ENCODE results near the gene SEL1L. TPM values are rescaled to one million over a fixed set of nuclear protein-coding genes. Genes with fewer than 3 reads are reported as not detected.
"Not testable (repeated sequence)": the region's sequence is repeated elsewhere in the genome, so short reads cannot be mapped to it uniquely, and the experiment has no call there.

The SEL1L gene
- 10 to 100 TPM in 2 of 3 donors, 1 to 10 TPM in 1; 8.9 to 81.7 (median 21.0) TPM for polyA plus RNA-seq

DNA sequence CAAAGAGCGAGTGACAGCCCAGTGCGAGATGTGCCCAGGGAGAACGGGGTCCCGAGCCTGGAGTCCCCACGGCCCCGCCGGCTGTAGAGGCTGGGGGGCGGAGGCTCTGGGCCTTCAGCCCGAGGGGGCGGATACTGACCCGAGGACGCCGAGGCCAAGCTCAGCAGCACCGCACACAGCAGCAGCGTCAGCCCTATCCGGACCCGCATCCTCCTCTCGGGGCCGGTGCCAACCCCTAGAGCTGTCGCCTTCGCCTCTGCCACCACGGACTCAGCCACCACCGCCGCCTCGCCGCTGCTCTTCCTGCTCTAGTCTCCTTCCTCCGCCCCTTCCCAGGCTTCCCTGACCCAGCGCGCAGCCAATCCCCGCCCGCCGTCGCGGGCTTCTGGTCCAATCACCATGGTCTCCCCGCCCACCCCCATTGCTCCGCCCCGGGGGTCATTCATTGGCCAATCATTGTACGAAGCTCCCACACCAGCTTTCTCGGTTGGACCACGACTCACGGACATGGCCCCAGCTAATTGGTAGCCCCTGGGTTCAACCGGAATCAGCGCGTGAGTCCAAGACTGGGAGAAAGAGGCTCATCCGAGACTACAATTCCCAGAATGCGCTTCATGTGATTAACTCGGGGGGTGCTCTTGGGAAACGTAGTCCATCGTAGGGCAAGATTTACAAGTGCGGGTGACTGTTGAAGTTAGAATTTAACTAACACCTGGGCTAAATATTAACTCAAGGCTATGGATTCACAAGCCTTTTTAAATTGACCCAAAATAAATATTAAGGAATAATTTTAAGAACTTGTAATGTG lies at the start of gene SEL1L:
SEL1L (minus strand) TSS at position 318 of the 808 bp plus-strand sequence; CDS start at position 209, 109 bp downstream.
- WGBS, 3 donors = 0 to 1% (median 0%) methylated on average over 49 to 50 of the region's 50 CpGs
- no peak within 1 kb of the TSS for H3K27ac ChIP-seq (ENCODE audit: low read depth, low read length)

DNA sequence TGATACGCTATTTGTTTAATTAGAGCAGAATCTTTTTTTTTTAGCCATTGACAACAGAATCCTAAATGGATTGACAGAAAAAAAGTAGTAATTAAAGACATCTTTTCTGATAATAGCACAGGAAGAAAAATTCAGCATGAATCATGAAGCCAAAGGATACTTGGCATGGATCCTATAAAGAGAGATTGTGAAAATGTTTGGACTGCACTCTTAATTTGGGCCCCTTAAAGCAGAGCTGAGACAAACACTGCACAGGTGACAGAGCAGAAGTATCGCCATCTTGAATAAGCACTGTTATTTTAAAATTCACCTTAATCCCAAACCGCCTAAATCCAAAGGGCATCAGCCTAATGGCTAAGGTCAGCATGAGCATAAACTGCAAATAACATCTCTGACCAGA lies 48.8 kb upstream of the SEL1L start:
- WGBS, 3 donors = 76 to 88% (median 82%) methylated on average over 3 of the region's 3 CpGs

DNA sequence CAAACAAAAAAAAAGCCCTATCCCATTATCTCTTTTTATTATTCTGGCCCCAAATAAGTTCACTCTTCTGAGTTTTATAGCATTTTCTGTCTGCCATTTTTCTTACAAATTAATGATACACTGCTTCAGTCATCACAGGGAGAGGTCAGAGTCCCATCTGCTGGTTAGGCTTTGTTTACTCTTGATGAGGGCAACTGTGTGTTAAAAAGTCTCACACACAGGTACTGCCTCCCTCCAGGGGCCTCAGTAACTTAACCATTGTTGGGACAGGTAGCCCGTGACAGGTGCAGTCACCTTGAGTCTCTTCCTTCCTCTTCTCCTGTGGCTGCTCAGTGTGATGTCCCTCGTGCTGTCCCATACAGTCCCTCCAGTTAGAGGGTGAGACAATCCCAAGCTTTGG lies 45.5 kb upstream of the SEL1L start:
- H3K27ac ChIP-seq (ENCODE audit: low read depth, low read length) = no peak overlapping the region
- 72 to 90% (median 74%) methylated on average over 2 of the region's 2 CpGs for WGBS, 3 donors

More for the DNA sequence above, 48.8 kb upstream of the SEL1L start:
- no peak overlapping the region for H3K27ac ChIP-seq (ENCODE audit: low read depth, low read length)

DNA sequence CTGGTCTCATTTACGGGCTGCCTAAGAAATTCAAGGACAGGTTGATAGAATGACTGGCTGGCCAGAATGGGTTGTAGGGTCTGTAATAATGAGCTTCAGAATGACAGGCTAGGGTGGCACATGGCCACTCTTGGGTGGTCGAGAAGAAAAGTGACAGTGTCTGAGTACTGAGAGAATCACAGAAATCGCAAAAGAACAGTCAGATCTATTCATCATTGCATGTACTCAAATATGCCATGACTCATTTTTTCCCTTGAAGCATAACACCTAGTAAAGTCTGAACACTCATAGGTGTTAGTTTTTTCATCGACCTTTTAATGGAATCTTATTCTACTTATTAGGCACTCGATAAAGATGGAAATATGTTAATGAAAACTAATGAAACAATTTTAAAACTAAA lies 37.8 kb upstream of the SEL1L start:
- no peak overlapping the region for H3K27ac ChIP-seq (ENCODE audit: low read depth, low read length)
- 87 to 90% (median 88%) methylated on average over 5 of the region's 5 CpGs for WGBS, 3 donors

DNA sequence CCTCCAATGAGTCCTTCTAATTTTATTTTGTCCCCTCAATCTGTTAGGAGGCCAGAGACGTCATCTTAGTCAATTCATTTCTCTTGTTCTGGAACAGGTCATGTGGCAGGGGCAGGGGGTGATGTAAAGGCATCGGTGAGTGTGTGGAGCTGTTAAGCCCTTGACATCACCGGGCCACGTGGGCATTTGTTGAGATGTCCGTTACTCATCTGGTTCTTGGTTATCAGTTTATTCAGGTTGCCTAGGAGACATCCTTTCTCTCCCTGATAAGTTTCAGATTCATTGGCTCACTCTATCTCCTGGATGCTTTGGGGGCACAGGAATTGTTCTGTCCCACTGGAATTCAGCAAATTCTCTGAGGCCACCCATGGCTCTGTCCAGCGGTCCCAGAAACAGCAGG lies 33.6 kb upstream of the SEL1L start:
- WGBS, 3 donors = 70 to 77% (median 72%) methylated on average over 6 of the region's 6 CpGs
- H3K27ac ChIP-seq (ENCODE audit: low read depth, low read length) = no peak overlapping the region

DNA sequence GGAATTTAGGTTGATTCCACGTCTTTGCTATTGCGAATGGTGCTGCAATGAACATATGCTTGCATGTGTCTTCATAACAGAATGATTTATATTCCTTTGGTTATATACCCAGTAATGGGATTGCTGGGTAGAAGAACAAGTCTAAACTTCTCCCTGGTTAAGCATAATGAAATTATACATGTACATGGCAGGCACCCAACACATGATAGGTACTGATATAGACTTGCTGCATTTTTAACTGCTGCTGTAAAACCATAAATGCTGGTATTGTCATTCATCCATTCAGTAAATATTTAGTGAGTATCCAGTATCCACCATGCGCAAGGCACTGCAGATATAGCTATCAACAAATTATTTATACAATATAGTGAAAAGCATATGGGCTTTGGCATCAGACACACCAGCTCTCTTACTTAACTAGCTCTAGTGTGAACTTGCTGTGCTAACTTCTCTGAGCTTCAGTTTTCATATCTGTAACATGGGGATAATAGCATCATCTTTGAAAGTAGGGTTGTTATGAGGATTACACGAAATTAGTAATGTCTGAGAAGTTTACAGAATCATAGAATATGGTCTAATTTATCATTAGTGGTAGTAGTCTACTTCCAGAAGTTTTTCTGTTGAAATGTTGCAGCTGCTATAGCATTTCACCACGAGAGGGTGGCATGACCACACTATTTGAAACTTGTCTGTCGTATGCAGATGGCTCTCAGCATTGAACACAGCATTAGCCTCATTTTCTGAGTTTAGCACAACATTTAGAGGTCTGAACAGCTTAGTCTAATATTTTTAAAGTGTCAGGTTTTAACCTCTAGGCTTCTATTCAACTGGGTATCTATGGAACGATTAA lies 32.0 kb upstream of the SEL1L start:
- H3K27ac ChIP-seq (ENCODE audit: low read depth, low read length) = no peak overlapping the region
- 36 to 50% (median 48%) methylated on average over 7 of the region's 7 CpGs for WGBS, 3 donors

DNA sequence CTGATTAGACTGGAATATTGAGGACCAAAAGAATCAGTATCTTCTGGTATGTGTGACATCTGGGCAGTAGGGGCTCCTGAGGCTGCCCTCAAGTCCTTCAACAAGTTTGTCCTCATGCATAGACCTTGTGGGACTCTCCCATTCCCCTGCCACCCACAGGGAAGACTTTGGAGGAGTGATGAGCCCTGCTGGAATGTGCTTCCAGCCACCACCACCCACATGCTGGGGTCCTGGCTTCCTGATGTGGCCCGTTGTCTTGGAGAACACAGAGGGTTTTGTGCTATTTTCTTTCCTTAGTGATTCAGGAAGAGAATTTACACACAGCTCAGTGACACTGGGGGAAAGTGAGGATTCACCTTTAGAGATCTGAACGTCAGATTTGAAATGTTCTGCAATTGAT lies 29.2 kb upstream of the SEL1L start:
- no peak overlapping the region for H3K27ac ChIP-seq (ENCODE audit: low read depth, low read length)
- 66 to 76% (median 73%) methylated on average over 2 of the region's 2 CpGs for WGBS, 3 donors

DNA sequence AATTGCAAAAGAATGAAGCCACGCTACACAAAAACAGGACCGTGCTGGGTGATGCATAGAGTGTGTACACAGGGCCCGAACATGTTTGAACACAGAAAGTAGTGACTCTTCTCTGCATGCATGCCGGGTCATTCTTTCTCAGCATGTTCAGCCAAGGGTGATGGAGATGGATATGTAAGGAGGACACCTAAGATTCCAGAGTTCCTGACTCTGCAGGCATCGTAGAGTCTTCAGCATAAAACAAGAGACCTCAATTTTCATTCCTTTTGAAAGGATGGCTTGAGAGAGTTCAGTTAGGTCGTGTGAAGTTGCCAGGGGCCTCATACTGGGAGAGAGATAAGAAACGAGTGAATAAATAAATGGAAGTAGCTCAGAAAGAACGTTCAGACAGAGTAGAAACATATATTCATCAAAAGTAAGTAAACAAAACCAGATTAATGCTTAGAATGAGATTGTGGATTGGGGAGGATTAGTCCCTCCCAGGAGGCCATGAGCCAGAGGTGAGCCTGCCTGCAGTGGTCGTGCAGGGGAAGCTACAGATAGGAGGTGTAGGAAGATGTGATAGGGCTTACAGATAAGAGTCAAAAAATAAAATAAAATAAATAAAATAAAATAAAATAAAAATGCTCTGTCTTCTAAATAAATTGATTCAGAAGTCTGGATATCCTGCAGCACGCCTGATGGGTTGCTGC lies 27.6 kb upstream of the SEL1L start:
- no peak overlapping the region for H3K27ac ChIP-seq (ENCODE audit: low read depth, low read length)
- WGBS, 3 donors = 51 to 72% (median 70%) methylated on average over 10 of the region's 10 CpGs

DNA sequence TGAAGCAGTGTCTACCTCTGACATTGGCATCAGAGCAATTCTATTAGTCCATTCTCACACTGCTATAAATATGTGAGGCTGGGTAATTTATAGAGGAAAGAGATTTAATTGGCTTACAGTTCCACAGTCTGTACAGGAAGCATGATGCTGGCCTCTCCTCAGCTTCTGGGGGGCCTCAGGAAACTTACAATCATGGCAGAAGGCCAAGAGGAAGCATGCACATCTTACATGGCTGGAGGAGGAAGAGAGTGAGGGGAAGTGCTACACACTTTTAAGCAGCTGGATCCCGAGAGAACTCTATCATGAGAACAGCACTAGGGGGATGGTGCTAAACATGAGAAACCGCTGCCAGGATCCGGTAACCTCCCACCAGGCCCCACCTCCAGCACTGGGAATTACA lies 25.7 kb upstream of the SEL1L start:
- WGBS, 3 donors = 48 to 77% (median 55%) methylated on average over 3 of the region's 3 CpGs
- no peak overlapping the region for H3K27ac ChIP-seq (ENCODE audit: low read depth, low read length)

DNA sequence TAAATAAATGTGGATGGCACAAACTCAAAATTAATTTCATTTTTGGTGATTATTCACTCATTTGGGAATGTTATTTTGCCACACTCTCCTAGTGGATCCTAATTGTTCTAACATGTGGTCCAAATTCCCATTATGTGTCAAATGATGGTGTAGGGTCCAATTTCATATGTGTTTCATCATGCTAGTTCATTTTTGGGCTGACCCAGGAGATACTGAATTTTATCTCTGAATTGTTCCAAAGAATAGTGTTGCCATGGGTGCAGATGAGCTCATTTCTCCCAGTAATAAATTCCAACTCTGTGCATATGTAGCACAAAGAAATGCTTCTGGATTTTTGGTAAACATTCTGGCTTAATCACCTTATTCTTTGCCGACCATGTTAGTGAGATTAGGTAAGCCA lies 23.5 kb upstream of the SEL1L start:
- 32 to 69% (median 67%) methylated on average over 1 of the region's 1 CpG for WGBS, 3 donors
- no peak overlapping the region for H3K27ac ChIP-seq (ENCODE audit: low read depth, low read length)

DNA sequence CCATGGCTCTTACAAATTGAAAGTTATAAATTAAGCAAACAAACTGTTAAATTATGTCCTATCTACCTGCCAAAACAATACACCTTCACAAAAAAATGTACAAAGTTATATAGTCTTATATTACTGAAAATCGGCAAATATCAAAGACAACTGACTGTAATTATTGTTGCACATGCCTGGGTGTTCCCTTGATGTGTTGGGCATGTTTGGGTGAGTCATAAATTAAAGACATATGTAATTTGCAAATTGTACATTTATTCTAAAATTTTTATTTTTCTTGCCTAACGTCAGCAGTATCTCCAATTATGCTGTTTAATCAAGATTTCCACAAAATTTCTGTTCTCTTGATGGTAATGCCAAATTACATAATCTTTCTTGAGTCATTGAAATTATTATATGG lies 22.0 kb upstream of the SEL1L start:
- no peak overlapping the region for H3K27ac ChIP-seq (ENCODE audit: low read depth, low read length)
- 73 to 78% (median 73%) methylated on average over 2 of the region's 2 CpGs for WGBS, 3 donors

DNA sequence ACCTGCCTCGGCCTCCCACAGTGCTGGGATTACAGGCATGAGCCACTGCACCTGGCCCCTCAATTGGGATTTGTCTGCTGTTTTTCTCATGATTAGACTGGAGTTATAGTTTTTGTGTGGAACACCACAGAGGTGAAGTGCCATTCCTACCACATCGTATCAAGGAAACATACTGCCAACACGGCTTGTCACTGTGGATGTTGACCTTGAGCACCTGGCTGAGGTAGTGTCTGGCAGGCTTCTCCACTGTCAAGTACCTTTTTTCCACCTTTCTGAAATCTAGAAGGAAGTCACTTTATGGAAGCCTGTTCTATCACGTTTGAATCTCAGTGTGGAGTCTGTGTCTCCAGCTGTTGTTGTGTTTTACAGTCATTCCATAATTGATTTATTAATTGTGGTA lies 21.4 kb upstream of the SEL1L start:
- WGBS, 3 donors = 37 to 81% (median 74%) methylated on average over 4 of the region's 4 CpGs
- H3K27ac ChIP-seq (ENCODE audit: low read depth, low read length) = no peak overlapping the region

DNA sequence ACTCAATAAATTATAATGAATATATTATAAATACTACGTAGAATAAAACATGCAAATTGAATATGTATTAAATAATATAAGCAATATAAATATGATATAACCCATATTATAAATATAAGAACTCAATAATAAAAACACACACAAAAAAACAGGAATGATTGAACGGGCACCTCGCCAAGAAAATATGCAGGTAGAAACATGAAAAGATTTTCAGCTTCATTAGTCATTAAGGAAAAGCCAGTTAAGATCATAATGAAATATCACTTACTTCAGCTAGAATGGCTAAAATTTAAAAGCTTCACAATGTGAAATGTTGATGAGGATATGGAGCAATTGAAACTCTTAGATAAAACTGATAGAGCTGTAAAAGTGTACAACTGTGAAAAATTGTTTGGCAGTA lies 17.8 kb upstream of the SEL1L start:
- no peak overlapping the region for H3K27ac ChIP-seq (ENCODE audit: low read depth, low read length)
- 91 to 94% (median 94%) methylated on average over 3 of the region's 3 CpGs for WGBS, 3 donors

DNA sequence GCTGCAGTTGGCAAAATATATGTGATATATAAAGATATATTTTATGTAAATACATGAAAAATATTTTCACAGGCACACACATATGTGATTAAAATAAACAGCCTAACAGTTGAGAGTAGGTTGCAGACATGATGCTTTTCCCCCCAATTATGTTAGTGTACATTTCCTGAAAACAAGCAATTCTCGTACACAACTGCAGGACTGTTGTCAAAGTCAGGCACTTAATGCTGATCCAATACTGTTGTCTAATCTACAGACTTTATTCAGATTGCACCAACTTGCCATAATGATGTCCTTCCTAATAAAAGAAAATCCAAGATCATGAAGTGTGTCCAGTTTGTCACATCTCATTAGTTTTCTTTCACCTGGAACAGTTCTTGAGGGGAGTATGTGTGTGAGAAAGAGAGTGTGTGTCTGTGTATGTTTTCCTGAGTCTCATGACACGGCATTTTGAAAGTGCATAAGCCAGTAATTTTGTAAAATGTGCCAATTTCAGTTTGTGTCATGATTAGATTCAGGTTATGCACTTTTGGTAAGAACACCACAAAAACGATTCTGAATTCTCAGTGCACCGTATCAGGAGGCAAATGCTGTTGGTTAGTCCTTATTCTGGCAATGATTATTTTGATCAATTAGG lies 16.5 kb upstream of the SEL1L start:
- 64 to 85% (median 65%) methylated on average over 4 of the region's 4 CpGs for WGBS, 3 donors
- H3K27ac ChIP-seq (ENCODE audit: low read depth, low read length) = no peak overlapping the region

DNA sequence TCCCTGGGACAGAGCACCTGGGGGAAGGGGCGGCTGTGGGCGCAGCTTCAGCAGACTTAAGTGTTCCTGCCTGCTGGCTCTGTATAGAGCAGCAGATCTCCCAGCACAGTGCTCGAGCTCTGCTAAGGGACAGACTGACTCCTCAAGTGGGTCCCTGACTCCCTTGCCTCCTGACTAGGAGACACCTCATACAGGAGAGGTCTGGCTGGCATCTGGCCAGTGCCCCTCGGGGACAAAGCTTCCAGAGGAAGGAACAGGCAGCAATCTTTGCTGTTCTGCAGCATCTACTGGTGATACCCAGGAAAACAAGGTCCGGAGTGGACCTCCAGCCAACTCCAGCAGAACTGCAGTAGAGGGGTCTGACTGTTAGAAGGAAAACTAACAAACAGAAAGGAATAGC lies 7.6 kb upstream of the SEL1L start:
- 85 to 95% (median 86%) methylated on average over 5 of the region's 5 CpGs for WGBS, 3 donors
- H3K27ac ChIP-seq (ENCODE audit: low read depth, low read length) = not testable (repeated sequence)

DNA sequence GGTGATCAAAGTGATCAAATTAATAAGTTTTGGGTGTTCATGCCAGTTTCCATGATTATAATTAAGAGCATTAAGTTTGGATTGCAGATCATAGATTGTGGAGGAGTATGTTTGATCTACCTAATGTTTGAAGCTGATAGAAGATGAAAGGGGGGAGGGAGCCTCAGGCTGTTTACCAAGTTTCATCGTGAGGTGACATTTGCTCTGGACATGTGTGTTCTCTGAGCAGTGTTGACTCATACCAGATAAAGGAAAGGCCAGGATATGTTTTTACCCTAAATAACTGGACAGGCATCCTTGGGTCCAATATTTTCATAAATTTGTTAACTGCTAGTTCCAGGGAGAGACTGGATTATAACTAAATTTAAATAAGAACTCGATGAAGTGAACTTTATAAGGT lies 3.5 kb upstream of the SEL1L start:
- 22 to 73% (median 65%) methylated on average over 2 of the region's 2 CpGs for WGBS, 3 donors

DNA sequence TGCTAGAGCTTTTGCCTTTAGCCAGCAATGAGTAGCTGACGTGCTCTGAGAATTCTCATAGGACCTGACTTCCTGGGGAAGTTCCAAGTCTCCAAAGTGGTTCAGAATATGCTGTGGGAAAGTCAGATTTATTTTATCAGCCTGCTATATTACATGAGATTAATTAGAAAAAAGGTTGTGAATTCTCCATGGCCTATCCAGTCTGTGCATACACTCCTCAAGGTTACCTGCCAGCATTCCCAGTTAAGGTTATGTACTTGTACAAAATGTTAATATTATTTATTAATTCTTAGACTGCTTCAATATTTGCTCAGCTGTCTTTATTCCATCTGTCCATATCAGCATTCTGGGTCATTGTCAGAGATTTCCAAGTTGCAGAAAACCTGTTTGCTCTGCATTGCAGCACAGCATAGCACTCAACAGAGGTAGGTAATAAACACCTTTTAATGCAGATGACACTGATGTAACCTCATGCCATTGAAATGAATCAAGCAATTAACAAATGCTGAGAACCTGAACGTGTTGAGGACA lies 2.7 kb upstream of the SEL1L start:
- no peak overlapping the region for H3K27ac ChIP-seq (ENCODE audit: low read depth, low read length)
- 12 to 38% (median 31%) methylated on average over 2 of the region's 2 CpGs for WGBS, 3 donors

More for the DNA sequence above, 3.5 kb upstream of the SEL1L start:
- H3K27ac ChIP-seq (ENCODE audit: low read depth, low read length) = no peak overlapping the region

Measured in adipose tissue (tissue), 3 donors.